Central memory CD8-positive, alpha-beta T cell (primary cell): ENCODE measurements around the gene MGRN1.

Source experiments
- ATAC-seq: fragments of 150-1000 bp; cut with Tn5 transposase; replicated peaks from 2 replicates; pipeline ENCODE4 v1.10.0; 2022; ENCODE audit warnings: mild to moderate bottlenecking, moderate FRiP score, moderate number of reproducible peaks; ENCODE audit not compliant: poor library complexity, severe bottlenecking; ENCODE audit errors: extremely low read depth
- DNase-seq, 2 donors: peaks; one replicate each; pipeline ENCODE4 v3.0.0; 2021; ENCODE audit warnings: low spot score in 2 of 2
- H3K27ac Mint-ChIP-seq: one replicate; pipeline ENCODE4 v1.8.0; 2022; ENCODE audit warnings: low read depth, mild to moderate bottlenecking, moderate library complexity, mixed read lengths
- H3K27me3 Mint-ChIP-seq: one replicate; pipeline ENCODE4 v1.8.0; 2022; ENCODE audit warnings: mixed read lengths
- H3K36me3 Mint-ChIP-seq: one replicate; pipeline ENCODE4 v1.8.0; 2022; ENCODE audit warnings: mild to moderate bottlenecking, moderate library complexity, mixed read lengths; ENCODE audit not compliant: insufficient read depth
- H3K4me1 Mint-ChIP-seq: one replicate; pipeline ENCODE4 v1.8.0; 2022; ENCODE audit warnings: mixed read lengths
- H3K4me3 Mint-ChIP-seq: one replicate; pipeline ENCODE4 v1.8.0; 2022; ENCODE audit warnings: mild to moderate bottlenecking, moderate library complexity, mixed read lengths
- H3K9me3 Mint-ChIP-seq: one replicate; pipeline ENCODE4 v1.8.0; 2022; ENCODE audit warnings: mixed read lengths

MGRN1 gene

GRCh38 chr16:4594433-4595410, 29.9 kb upstream of the MGRN1 start:
- no peaks in the 10 kb centered on the region for H3K36me3 Mint-ChIP-seq
- no peaks in the 10 kb centered on the region for H3K4me1 Mint-ChIP-seq
- peaks cover 15% of the 10 kb centered on the region for H3K27me3 Mint-ChIP-seq
- H3K9me3 Mint-ChIP-seq: no peaks in the 10 kb centered on the region
- no peak for ATAC-seq
- no peak overlapping the region for H3K27ac Mint-ChIP-seq
- no peak for DNase-seq
- no peak overlapping the region for H3K4me3 Mint-ChIP-seq

- Mint-ChIP-seq H3K36me3 (no peaks in the 10 kb centered on the region), H3K27ac (no peak overlapping the region), H3K4me3 (no peak overlapping the region), H3K4me1 (no peaks in the 10 kb centered on the region), H3K9me3 (no peaks in the 10 kb centered on the region), H3K27me3 (peaks cover 25% of the 10 kb centered on the region)
- DNase-seq (no peak), ATAC-seq (no peak)
These were observed 27.5 kb upstream of the MGRN1 start for GRCh38 chr16:4597174-4597573.

- DNase-seq: no peak
- H3K27me3 Mint-ChIP-seq: peaks cover 25% of the 10 kb centered on the region
- H3K4me3 Mint-ChIP-seq: no peak overlapping the region
- H3K36me3 Mint-ChIP-seq: peaks cover 2% of the 10 kb centered on the region
- H3K4me1 Mint-ChIP-seq: no peaks in the 10 kb centered on the region
- ATAC-seq: no peak
- no peaks in the 10 kb centered on the region for H3K9me3 Mint-ChIP-seq
- H3K27ac Mint-ChIP-seq: no peak overlapping the region
These were observed 25.6 kb upstream of the MGRN1 start for GRCh38 chr16:4599037-4599436.

- Mint-ChIP-seq H3K27ac (no peak overlapping the region), H3K4me1 (no peaks in the 10 kb centered on the region), H3K36me3 (peaks cover 2% of the 10 kb centered on the region), H3K9me3 (no peaks in the 10 kb centered on the region), H3K4me3 (no peak overlapping the region), H3K27me3 (peaks cover 24% of the 10 kb centered on the region)
- no peak for ATAC-seq
- DNase-seq: no peak
These were observed 25.1 kb upstream of the MGRN1 start for GRCh38 chr16:4599545-4599944.

- DNase-seq (no peak), ATAC-seq (no peak)
- Mint-ChIP-seq H3K9me3 (no peaks in the 10 kb centered on the region), H3K27me3 (peaks cover 16% of the 10 kb centered on the region), H3K4me1 (no peaks in the 10 kb centered on the region), H3K36me3 (peaks cover 2% of the 10 kb centered on the region), H3K27ac (no peak overlapping the region), H3K4me3 (no peak overlapping the region)
These were observed 23.4 kb upstream of the MGRN1 start for GRCh38 chr16:4601036-4601863.

- H3K4me3 Mint-ChIP-seq: no peak overlapping the region
- H3K27me3 Mint-ChIP-seq: peaks cover 14% of the 10 kb centered on the region
- DNase-seq: no peak
- no peak overlapping the region for H3K27ac Mint-ChIP-seq
- peaks cover 2% of the 10 kb centered on the region for H3K36me3 Mint-ChIP-seq
- no peaks in the 10 kb centered on the region for H3K4me1 Mint-ChIP-seq
- ATAC-seq: no peak
- H3K9me3 Mint-ChIP-seq: no peaks in the 10 kb centered on the region
These were observed 22.8 kb upstream of the MGRN1 start for GRCh38 chr16:4601864-4602186.

- no peak for ATAC-seq
- no peaks in the 10 kb centered on the region for H3K4me1 Mint-ChIP-seq
These were observed 22.3 kb upstream of the MGRN1 start for GRCh38 chr16:4602331-4602730.

GRCh38 chr16:4603624-4604170, 20.9 kb upstream of the MGRN1 start:
- Mint-ChIP-seq H3K4me3 (no peak overlapping the region), H3K9me3 (no peaks in the 10 kb centered on the region), H3K27me3 (peaks cover 10% of the 10 kb centered on the region), H3K4me1 (no peaks in the 10 kb centered on the region), H3K27ac (no peak overlapping the region), H3K36me3 (peaks cover 9% of the 10 kb centered on the region)
- no peak for DNase-seq
- ATAC-seq: no peak

More at GRCh38 chr16:4602331-4602730, 22.3 kb upstream of the MGRN1 start:
- peaks cover 5% of the 10 kb centered on the region for H3K36me3 Mint-ChIP-seq
- no peak overlapping the region for H3K4me3 Mint-ChIP-seq
- H3K27me3 Mint-ChIP-seq: peaks cover 10% of the 10 kb centered on the region
- no peak for DNase-seq
- no peaks in the 10 kb centered on the region for H3K9me3 Mint-ChIP-seq
- H3K27ac Mint-ChIP-seq: no peak overlapping the region

GRCh38 chr16:4604401-4604800, 20.2 kb upstream of the MGRN1 start:
- ATAC-seq (no peak), DNase-seq (no peak)
- Mint-ChIP-seq H3K9me3 (no peaks in the 10 kb centered on the region), H3K27ac (no peak overlapping the region), H3K4me3 (no peak overlapping the region), H3K36me3 (peaks cover 11% of the 10 kb centered on the region), H3K27me3 (peaks cover 10% of the 10 kb centered on the region), H3K4me1 (no peaks in the 10 kb centered on the region)

GRCh38 chr16:4606354-4606753, 18.3 kb upstream of the MGRN1 start:
- ATAC-seq (no peak), DNase-seq (no peak)
- H3K4me1 Mint-ChIP-seq: no peaks in the 10 kb centered on the region
- H3K4me3 Mint-ChIP-seq: no peak overlapping the region
- no peaks in the 10 kb centered on the region for H3K9me3 Mint-ChIP-seq
- peaks cover 11% of the 10 kb centered on the region for H3K36me3 Mint-ChIP-seq
- H3K27me3 Mint-ChIP-seq: peaks cover 6% of the 10 kb centered on the region
- no peak overlapping the region for H3K27ac Mint-ChIP-seq

GRCh38 chr16:4607841-4608703, 16.6 kb upstream of the MGRN1 start:
- Mint-ChIP-seq H3K4me1 (no peaks in the 10 kb centered on the region), H3K4me3 (no peak overlapping the region), H3K27ac (no peak overlapping the region), H3K36me3 (peaks cover 12% of the 10 kb centered on the region), H3K27me3 (no peaks in the 10 kb centered on the region), H3K9me3 (no peaks in the 10 kb centered on the region)
- ATAC-seq (no peak), DNase-seq (no peak)

- Mint-ChIP-seq H3K9me3 (no peaks in the 10 kb centered on the region), H3K36me3 (peaks cover 11% of the 10 kb centered on the region), H3K27me3 (no peaks in the 10 kb centered on the region), H3K27ac (no peak overlapping the region), H3K4me1 (no peaks in the 10 kb centered on the region), H3K4me3 (no peak overlapping the region)
- no peak for ATAC-seq
- no peak for DNase-seq
These were observed 16.0 kb upstream of the MGRN1 start for GRCh38 chr16:4608704-4608980.
